Esophagus squamous epithelium (tissue), 4 donors: Measurements from ENCODE around the gene FAAH2.

ENCODE experiments used
- CTCF ChIP-seq, 6 experiments: fragments of 450-650 bp in 4 of 6; fragments of 200-600 bp in 2 of 6; sonication (generic) in 2 of 6; IDR thresholded peaks; one replicate each; pipeline ENCODE4 v1.5.1; 2016 to 2019; ENCODE audit warnings: antibody characterized with exemption in 6 of 6, mild to moderate bottlenecking in 4 of 6, moderate library complexity in 4 of 6
- POLR2A ChIP-seq, 4 donors: fragments of 450-650 bp; IDR thresholded peaks; one replicate each; pipeline ENCODE4 v1.6.1; 2017; ENCODE audit warnings: antibody characterized with exemption in 4 of 4, mild to moderate bottlenecking in 4 of 4, moderate library complexity in 3 of 4

DNA sequence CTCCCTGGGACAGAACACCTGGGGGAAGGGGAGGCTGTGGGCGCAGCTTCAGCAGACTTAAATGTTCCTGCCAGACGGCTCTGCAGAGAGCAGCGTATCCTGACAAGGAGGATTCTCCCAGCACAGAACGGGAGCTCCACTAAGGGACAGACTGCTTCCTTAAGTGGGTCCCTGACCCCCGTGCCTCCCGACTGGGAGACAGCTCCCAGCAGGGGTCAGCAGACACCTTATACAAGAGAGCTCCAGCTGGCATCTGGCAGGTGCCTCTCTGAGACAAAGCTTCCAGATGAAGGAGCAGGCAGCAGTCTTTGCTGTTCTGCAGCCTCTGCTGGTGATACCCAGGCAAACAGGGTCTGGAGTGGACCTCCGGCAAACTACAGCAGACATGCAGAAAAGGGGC lies 44.5 kb upstream of the FAAH2 start:
- no peak for TF ChIP-seq CTCF (IDR thresholded peaks at IDR 0.05)
- no peak for TF ChIP-seq POLR2A (IDR thresholded peaks at IDR 0.05)
